Right kidney (tissue), 1 donor: Measurements from ENCODE around the gene DTNBP1.

Experiments
- DNase-seq: peaks from one replicate; pipeline ENCODE4 v3.0.0-alpha.2; 2016

Gene DTNBP1

DNA sequence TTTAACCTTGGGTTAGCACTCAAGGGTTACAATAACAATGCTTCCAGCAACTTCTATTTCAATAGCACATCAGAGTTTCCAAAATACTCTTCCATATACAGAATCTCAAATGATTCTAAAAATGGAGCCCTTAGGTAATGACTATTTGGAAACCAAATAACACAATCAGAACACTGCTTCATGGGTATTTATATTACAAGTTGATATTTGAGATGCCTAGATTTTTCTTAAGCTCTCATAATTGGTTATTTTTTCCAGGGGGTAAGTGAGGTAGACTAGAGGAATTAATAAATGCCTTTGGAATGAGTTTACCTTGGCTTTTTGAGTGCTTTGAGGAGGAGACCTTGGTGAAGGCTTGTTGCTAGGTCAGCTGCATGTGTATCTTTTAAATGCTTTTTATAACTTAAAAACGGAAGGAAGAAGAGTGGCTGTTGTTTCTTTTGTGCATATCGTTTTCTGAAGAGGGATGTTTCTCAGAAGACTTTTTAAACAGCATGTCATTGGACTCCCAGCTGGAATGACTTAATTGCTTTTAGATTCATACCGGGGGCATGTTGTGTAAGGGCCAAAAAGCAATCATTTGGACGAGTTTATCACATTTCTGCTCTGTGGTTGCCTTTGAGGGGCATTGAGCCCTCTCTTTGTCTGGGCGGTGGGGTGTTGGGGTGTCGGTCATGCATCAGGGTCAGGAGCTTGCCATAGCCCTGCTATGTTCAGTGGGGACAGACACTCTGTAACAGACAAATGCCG lies 186.0 kb downstream of the DTNBP1 start:
- no peak for DNase-seq

DNA sequence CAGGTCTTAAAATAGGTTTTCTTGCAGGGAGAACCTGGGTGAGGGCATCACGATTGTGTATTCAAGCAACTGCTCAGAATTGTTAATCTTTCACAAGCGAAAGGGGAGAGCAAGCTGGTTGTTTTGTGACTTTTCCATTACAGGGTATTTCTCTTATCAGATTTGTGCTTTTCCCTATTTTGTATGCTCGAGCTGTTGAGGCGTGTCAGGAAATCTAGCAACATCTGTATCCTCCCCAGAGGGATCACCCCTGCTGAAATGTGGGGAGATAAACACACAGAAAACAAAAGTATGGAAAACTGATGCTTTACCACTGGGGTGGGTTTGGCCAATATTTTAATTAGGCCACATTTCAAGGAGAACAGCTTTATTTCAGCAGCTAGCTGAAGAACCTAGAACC lies 187.0 kb downstream of the DTNBP1 start:
- DNase-seq: no peak

DNA sequence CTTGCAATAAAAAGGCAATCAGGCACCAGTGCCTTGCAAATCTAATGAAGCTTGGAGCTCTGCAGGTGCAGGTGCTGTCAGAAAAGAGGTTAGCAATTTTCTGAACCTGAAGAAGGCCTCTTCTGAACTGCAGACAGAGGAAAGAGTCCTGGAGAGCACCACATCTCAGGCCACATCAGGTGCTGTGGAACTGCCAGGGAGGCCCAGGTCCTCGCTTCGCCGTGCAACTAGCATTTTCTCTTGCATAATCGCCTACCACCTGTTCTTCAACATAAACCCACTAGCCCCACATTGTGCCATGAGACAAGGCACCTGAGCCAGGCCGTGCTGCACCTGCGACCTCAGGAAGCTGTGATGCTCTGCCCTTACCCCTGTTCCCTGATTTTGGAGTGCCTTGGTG lies 187.6 kb downstream of the DTNBP1 start:
- DNase-seq: no peak

GRCh38 chr6:15474196-15474595 lies 188.6 kb downstream of the DTNBP1 start:
- no peak for DNase-seq

DNA sequence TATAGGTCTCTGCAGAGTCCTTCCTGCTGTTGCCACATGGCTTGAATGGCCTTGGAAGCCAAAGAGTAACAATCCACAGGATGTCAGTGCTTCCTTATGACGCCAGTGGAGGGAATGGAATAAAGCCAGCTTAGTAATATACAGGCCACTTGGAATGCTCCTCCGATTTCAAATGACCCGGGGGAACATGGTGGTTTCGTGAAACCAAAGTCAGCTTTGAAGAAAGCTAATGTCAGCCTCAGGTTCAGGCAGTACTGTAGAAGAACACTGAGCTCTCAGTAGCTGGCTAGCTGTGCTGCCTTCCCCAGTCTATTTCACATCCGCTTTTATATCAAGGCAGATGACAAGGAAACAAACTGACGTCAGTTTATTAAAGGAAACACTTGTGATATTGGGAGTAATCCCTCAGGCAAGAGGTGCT lies 189.1 kb downstream of the DTNBP1 start:
- DNase-seq: no peak

DNA sequence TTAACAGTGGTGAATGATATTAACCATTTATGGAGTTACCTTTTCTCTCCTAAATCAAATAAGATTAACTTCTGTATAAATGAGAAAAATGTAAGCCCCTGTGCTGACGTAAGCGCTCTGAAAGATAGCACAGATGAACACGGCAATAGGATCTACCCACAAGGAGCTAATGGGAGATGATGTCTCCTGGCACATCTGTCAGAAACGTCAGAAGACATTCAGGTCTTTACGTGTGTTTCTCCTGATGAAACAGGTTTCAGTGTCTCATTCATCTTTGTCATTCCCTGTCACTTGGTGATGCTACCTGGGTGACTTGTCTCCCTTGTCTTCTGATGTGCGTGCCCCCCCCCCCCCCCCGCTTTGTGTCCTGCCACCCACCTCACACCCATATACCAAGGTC lies 189.7 kb downstream of the DTNBP1 start:
- DNase-seq: no peak
